ENCODE measurements around the gene COX5B. TPM values are rescaled to one million over a fixed set of nuclear protein-coding genes. Genes with fewer than 3 reads are reported as not detected.
A peak's percentile ranks its signal among the peaks of the same experiment; 100 is the strongest.

COX5B gene
- total and polyA plus RNA-seq, 10 of the 15 experiments (the other 5 are each of a cell fraction or from before 2014, with no cell fraction given), result 69.5 to 518 (median 363) TPM

GRCh38 chr2:97644023-97644717, 1.7 kb upstream of the COX5B start:
- FAIRE-seq, result no peak
- ChIA-PET POLR2A (interaction anchor here (0.7 to 7.6 kb wide), 2 partner anchors 18 to 286 kb away, joined by 8 to 132 read pairs; partner anchors contain the start of gene ACTR1B), SMC1A (ENCODE audit: uncharacterized antibody, unreplicated experiment) (interaction anchor here (0.7 to 4.8 kb wide), 8 partner anchors 16 to 853 kb away, joined by 3 to 22 read pairs (median 6); partner anchors contain the start of gene ACTR1B), CTCF (interaction anchor here (1.1 to 2.3 kb wide), 3 partner anchors 18 to 56 kb away, joined by 4 to 7 read pairs (median 6); no protein-coding TSS in a partner anchor), RAD21 (ENCODE audit: unreplicated experiment) (interaction anchor here (1.4 to 3.9 kb wide), 3 partner anchors 19 to 55 kb away, joined by 5 to 48 read pairs (median 20); partner anchors contain the start of gene ACTR1B)
- Histone ChIP-seq H3K9me3 (replicated peaks; ENCODE audit: control insufficient read depth, insufficient read depth, low read length) (no peaks in the 10 kb centered on the region), H3K27me3 (replicated peaks in 1 of 2; ENCODE audit: control insufficient read depth in 2 of 2, insufficient read depth in 2 of 2, low read length in 1 of 2) (no peaks in the 10 kb centered on the region), H4K20me1 (ENCODE audit: control insufficient read depth, insufficient read depth) (no peaks in the 10 kb centered on the region), H3K4me3 (no peak overlapping the region), H3K9ac (ENCODE audit: control insufficient read depth, insufficient read depth, low read length) (no peak overlapping the region), H3K27ac (ENCODE audit: control insufficient read depth, insufficient read depth) (no peak overlapping the region), H3K4me1 (ENCODE audit: control insufficient read depth, insufficient read depth, low read length) (no peaks in the 10 kb centered on the region; the same call in 1 of the 2 replicates), H3K36me3 (ENCODE audit: control insufficient read depth in 2 of 2, insufficient read depth in 2 of 2, low read length in 1 of 2) (peaks cover 0 to 14% of the 10 kb centered on the region in 2 experiments), H3K4me2 (ENCODE audit: control insufficient read depth, insufficient read depth) (no peak overlapping the region), H2AFZ (ENCODE audit: control insufficient read depth, low read depth, low read length) (no peak overlapping the region), H3K79me2 (ENCODE audit: control insufficient read depth, insufficient read depth, low read length) (peaks cover 18% of the 10 kb centered on the region)
- no TSS peak for BruUV-seq (replicated peaks)
- intact Hi-C loops (cut with micrococcal nuclease; ENCODE audit: unreplicated experiment) (no loop called here), in situ Hi-C loops (cut with MboI) (no loop called here)
- TF ChIP-seq SMARCA5 (IDR thresholded peaks at IDR 0.05) (no peak), CREM (IDR thresholded peaks at IDR 0.05; ENCODE audit: low read depth) (no peak)
- 98% methylated on average over 4 of the region's 4 CpGs for WGBS (ENCODE audit: insufficient coverage, insufficient replicate concordance, low lambda C conversion rate, missing lambda C conversion rate)
- ATAC-seq, result no peak
- DNase-seq (ENCODE audit: low read depth, low spot score), result no peak

GRCh38 chr2:97645112-97645694, 659 bp upstream of the COX5B start:
- TSS peak; percentile 88 for BruUV-seq (replicated peaks)
- no peaks in the 10 kb centered on the region for H3K9me3 ChIP-seq (replicated peaks; ENCODE audit: control insufficient read depth, insufficient read depth, low read length)
- RAD21 ChIA-PET (ENCODE audit: unreplicated experiment), result interaction anchor here (1.0 to 3.9 kb wide), 7 partner anchors 18 to 55 kb away, joined by 3 to 48 read pairs (median 14); partner anchors contain the start of genes ACTR1B and ANKRD36B
- SMC1A ChIA-PET (ENCODE audit: uncharacterized antibody, unreplicated experiment), result interaction anchor here (1.0 to 4.8 kb wide), 8 partner anchors 17 to 54 kb away, joined by 3 to 29 read pairs (median 7); partner anchors contain the start of gene ACTR1B
- H3K36me3 ChIP-seq (ENCODE audit: control insufficient read depth in 2 of 2, insufficient read depth in 2 of 2, low read length in 1 of 2), result peaks cover 0 to 14% of the 10 kb centered on the region in 2 experiments
- CTCF ChIA-PET, result interaction anchor here (1.1 to 4.0 kb wide), 6 partner anchors 10 to 55 kb away, joined by 3 to 22 read pairs (median 18); partner anchors contain the start of genes ACTR1B and ANKRD36B
- in situ Hi-C loops (cut with MboI), result no loop called here
- peak overlapping the region; percentile 75 for H3K9ac ChIP-seq (ENCODE audit: control insufficient read depth, insufficient read depth, low read length)
- WGBS (ENCODE audit: insufficient coverage, insufficient replicate concordance, low lambda C conversion rate, missing lambda C conversion rate), result 1% methylated on average over 19 of the region's 19 CpGs
- peak overlapping the region; percentile 64 for H3K4me2 ChIP-seq (ENCODE audit: control insufficient read depth, insufficient read depth)
- H4K20me1 ChIP-seq (ENCODE audit: control insufficient read depth, insufficient read depth), result no peaks in the 10 kb centered on the region
- DNase-seq (ENCODE audit: low read depth, low spot score) (no peak), ATAC-seq (peak; percentile 63), FAIRE-seq (no peak)
- peaks cover 18% of the 10 kb centered on the region for H3K79me2 ChIP-seq (ENCODE audit: control insufficient read depth, insufficient read depth, low read length)
- H3K4me1 ChIP-seq (ENCODE audit: control insufficient read depth, insufficient read depth, low read length), result no peaks in the 10 kb centered on the region; the same call in 1 of the 2 replicates
- intact Hi-C loops (cut with micrococcal nuclease; ENCODE audit: unreplicated experiment), result loop anchor here (5.0 kb wide), 1 partner anchor 52 kb away; no protein-coding TSS in a partner anchor
- H3K4me3 ChIP-seq, result peak overlapping the region; percentile 99
- H3K27ac ChIP-seq (ENCODE audit: control insufficient read depth, insufficient read depth), result peak overlapping the region; percentile 81
- peak overlapping the region; percentile 97 for H2AFZ ChIP-seq (ENCODE audit: control insufficient read depth, low read depth, low read length)
- POLR2A ChIA-PET, result interaction anchor here (1.0 to 7.6 kb wide), 6 partner anchors 17 to 51 kb away, joined by 3 to 132 read pairs (median 6); partner anchors contain the start of gene ACTR1B
- no peaks in the 10 kb centered on the region for H3K27me3 ChIP-seq (replicated peaks in 1 of 2; ENCODE audit: control insufficient read depth in 2 of 2, insufficient read depth in 2 of 2, low read length in 1 of 2)
- peak; percentile 51; the same call in 1 of the 2 replicates for TF ChIP-seq MTA2 (IDR thresholded peaks at IDR 0.05; ENCODE audit: low read depth)
- no peak for TF ChIP-seq PRDM15 (CRISPR knock-in tag; IDR thresholded peaks at IDR 0.05)
- no peak for TF ChIP-seq GATAD2B (conservative IDR thresholded peaks at IDR 0.05; ENCODE audit: low read depth)
